ENCODE measurements around the gene CDH19.
"Not testable (repeated sequence)": the region's sequence is repeated elsewhere in the genome, so short reads cannot be mapped to it uniquely, and the experiment has no call there.

CDH19 gene

DNA sequence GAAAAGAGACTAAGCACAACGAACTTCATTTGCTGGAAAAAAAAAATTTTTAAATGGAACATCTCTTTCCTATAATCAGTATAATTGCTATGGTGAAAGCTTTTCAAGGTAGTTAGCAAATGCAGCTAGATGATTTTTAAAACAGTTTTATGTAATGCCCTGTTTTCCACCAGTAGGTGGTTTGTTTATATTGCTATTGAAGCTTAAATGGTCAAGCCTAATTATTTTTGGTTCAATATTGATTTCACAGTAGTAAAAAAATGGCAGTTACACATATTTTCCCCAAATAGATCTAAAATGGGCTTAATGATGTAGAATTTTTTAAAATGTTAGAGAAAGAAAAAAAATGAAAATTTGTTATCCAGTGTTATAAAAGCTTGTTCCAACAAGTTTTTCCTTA lies 70.2 kb downstream of the CDH19 start:
- no peaks in the 10 kb centered on the region for H3K4me1 Mint-ChIP-seq
- H3K9me3 Mint-ChIP-seq: no peaks in the 10 kb centered on the region
- H3K4me3 Mint-ChIP-seq: no peak overlapping the region
- ATAC-seq: no peak
- no peaks in the 10 kb centered on the region for H3K36me3 Mint-ChIP-seq
- H3K27me3 Mint-ChIP-seq: no peaks in the 10 kb centered on the region
- no peak overlapping the region for H3K27ac Mint-ChIP-seq

- H3K27me3 Mint-ChIP-seq: no peaks in the 10 kb centered on the region
- no peaks in the 10 kb centered on the region for H3K9me3 Mint-ChIP-seq
- H3K4me3 Mint-ChIP-seq: no peak overlapping the region
- ATAC-seq: no peak
- H3K36me3 Mint-ChIP-seq: no peaks in the 10 kb centered on the region
- no peaks in the 10 kb centered on the region for H3K4me1 Mint-ChIP-seq
- no peak overlapping the region for H3K27ac Mint-ChIP-seq
These were observed 80.5 kb downstream of the CDH19 start for GRCh38 chr18:66523219-66523991.

- Mint-ChIP-seq H3K27me3 (no peaks in the 10 kb centered on the region), H3K27ac (no peak overlapping the region), H3K4me1 (no peaks in the 10 kb centered on the region), H3K9me3 (no peaks in the 10 kb centered on the region), H3K4me3 (no peak overlapping the region), H3K36me3 (no peaks in the 10 kb centered on the region)
- no peak for ATAC-seq
These were observed 89.9 kb downstream of the CDH19 start for GRCh38 chr18:66513996-66514395.

GRCh38 chr18:66511792-66512191 lies 92.1 kb downstream of the CDH19 start:
- Mint-ChIP-seq H3K27ac (no peak overlapping the region), H3K9me3 (no peaks in the 10 kb centered on the region), H3K27me3 (no peaks in the 10 kb centered on the region), H3K36me3 (no peaks in the 10 kb centered on the region), H3K4me1 (no peaks in the 10 kb centered on the region), H3K4me3 (no peak overlapping the region)
- no peak for ATAC-seq

GRCh38 chr18:66511289-66511688 lies 92.6 kb downstream of the CDH19 start:
- Mint-ChIP-seq H3K27ac (no peak overlapping the region), H3K4me3 (no peak overlapping the region)
- no peak for ATAC-seq

GRCh38 chr18:66510357-66511045 lies 93.4 kb downstream of the CDH19 start:
- H3K36me3 Mint-ChIP-seq: no peaks in the 10 kb centered on the region
- no peak for ATAC-seq
- no peak overlapping the region for H3K4me3 Mint-ChIP-seq
- no peaks in the 10 kb centered on the region for H3K4me1 Mint-ChIP-seq
- no peak overlapping the region for H3K27ac Mint-ChIP-seq
- H3K27me3 Mint-ChIP-seq: no peaks in the 10 kb centered on the region
- no peaks in the 10 kb centered on the region for H3K9me3 Mint-ChIP-seq

More at GRCh38 chr18:66511289-66511688, 92.6 kb downstream of the CDH19 start:
- Mint-ChIP-seq H3K27me3 (no peaks in the 10 kb centered on the region), H3K4me1 (no peaks in the 10 kb centered on the region), H3K36me3 (no peaks in the 10 kb centered on the region), H3K9me3 (no peaks in the 10 kb centered on the region)

DNA sequence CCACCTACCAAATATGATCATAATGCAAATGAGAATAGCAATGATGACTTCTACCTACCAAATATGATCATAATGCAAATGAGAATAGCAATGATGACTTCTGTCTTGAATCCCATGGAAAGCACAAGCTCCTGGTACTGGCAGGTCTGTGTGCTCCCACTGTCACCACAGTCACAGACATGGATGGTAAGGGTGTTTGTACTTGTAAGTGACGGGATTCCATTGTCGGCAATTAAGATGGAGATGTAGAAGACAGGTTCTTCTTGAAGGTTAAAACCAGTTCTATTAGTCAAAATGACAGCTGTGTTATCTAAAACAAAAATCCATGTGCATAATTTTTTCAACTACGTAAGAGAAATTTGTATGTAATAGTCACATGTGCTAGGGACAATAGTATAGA lies 95.0 kb downstream of the CDH19 start:
- ATAC-seq: no peak
- H3K36me3 Mint-ChIP-seq: no peaks in the 10 kb centered on the region
- H3K27ac Mint-ChIP-seq: no peak overlapping the region
- H3K9me3 Mint-ChIP-seq: no peaks in the 10 kb centered on the region
- H3K4me3 Mint-ChIP-seq: no peak overlapping the region
- no peaks in the 10 kb centered on the region for H3K27me3 Mint-ChIP-seq
- H3K4me1 Mint-ChIP-seq: no peaks in the 10 kb centered on the region

DNA sequence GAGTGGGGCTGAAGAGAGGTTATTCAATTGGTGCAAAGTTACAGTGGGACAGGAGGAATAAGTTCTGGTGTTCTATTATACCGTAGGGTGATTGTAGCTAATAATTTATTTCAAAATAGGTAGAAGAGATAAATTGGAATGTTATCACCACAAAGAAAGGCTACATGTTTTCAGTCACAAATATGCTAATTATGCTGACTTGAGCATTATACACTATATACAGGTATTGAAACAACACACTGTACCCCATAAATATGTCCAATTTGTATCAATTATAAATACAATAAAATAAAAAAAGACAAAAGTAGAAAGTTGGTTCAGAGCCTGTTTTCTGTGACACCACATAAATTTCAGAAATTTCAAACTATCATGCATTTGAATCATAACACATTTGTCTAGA lies 97.7 kb downstream of the CDH19 start:
- no peak for ATAC-seq
- no peaks in the 10 kb centered on the region for H3K27me3 Mint-ChIP-seq
- no peaks in the 10 kb centered on the region for H3K36me3 Mint-ChIP-seq
- H3K4me3 Mint-ChIP-seq: no peak overlapping the region
- H3K27ac Mint-ChIP-seq: no peak overlapping the region
- no peaks in the 10 kb centered on the region for H3K4me1 Mint-ChIP-seq
- no peaks in the 10 kb centered on the region for H3K9me3 Mint-ChIP-seq

DNA sequence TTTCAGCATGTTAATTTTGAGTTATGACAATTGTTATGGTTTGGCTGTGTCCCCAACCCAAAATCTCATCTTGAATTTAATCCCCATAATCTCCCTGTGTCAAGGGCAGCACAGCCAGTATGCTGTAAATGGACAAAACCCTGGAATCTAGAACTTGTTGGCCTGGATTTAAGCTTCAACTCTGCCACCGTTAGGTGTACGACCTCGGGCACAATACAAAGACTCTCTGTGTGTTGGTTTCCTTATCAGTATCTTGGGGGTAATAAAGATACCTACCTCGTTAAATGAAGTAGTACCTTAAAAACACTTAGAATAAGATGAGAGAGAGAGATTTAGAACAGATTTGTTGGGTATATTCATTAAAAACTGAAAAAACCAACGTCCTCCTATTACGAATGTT lies 106.5 kb downstream of the CDH19 start:
- Mint-ChIP-seq H3K36me3 (no peaks in the 10 kb centered on the region), H3K9me3 (no peaks in the 10 kb centered on the region), H3K4me1 (no peaks in the 10 kb centered on the region), H3K27me3 (no peaks in the 10 kb centered on the region), H3K27ac (no peak overlapping the region), H3K4me3 (no peak overlapping the region)
- no peak for ATAC-seq

- no peaks in the 10 kb centered on the region for H3K4me1 Mint-ChIP-seq
- no peaks in the 10 kb centered on the region for H3K27me3 Mint-ChIP-seq
- no peak for ATAC-seq
- H3K27ac Mint-ChIP-seq: no peak overlapping the region
- H3K4me3 Mint-ChIP-seq: no peak overlapping the region
- no peaks in the 10 kb centered on the region for H3K9me3 Mint-ChIP-seq
- no peaks in the 10 kb centered on the region for H3K36me3 Mint-ChIP-seq
These were observed 108.0 kb downstream of the CDH19 start for GRCh38 chr18:66495844-66496243.

DNA sequence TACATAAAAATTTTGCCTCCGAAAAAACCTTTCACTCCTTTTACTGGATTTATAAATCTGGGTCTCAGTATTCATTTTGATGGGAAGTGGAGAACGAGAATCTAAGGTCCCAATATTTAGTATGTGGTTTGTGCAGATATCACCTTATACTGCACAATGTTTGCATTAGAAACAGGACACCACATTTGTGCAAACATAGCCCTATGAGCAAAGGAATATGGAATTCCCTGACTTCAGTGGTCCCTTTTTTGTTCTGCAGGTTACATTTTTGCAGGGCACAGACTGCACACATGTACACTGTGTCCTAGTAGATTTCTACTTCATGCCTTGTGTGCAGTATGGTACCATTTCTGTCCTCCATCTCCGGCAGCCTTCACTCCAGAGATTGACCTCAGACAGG lies 130.0 kb downstream of the CDH19 start:
- H3K36me3 Mint-ChIP-seq: no peaks in the 10 kb centered on the region
- H3K4me1 Mint-ChIP-seq: no peaks in the 10 kb centered on the region
- no peaks in the 10 kb centered on the region for H3K9me3 Mint-ChIP-seq
- H3K4me3 Mint-ChIP-seq: no peak overlapping the region
- no peak for ATAC-seq
- H3K27me3 Mint-ChIP-seq: no peaks in the 10 kb centered on the region
- H3K27ac Mint-ChIP-seq: no peak overlapping the region

DNA sequence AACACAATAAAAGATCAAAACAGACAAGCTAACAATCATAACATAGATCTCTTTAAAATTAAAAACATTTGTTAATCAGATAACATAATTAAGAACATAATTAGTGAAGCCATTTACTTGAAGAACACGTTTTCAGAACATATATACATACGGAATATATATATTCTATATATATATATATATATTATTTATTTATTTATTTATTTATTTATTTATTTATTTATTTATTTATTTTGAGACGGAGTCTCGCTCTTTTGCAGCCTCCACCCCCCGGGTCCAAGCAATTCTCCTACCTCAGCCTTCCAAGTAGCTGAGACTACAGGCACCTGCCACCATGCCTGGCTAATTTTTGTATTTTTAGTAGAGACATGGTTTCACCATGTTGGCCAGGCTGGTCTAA lies 137.7 kb downstream of the CDH19 start:
- not testable (repeated sequence) for H3K4me3 Mint-ChIP-seq, H3K27ac Mint-ChIP-seq, ATAC-seq, H3K4me1 Mint-ChIP-seq, H3K36me3 Mint-ChIP-seq, H3K9me3 Mint-ChIP-seq, H3K27me3 Mint-ChIP-seq

- H3K4me1 Mint-ChIP-seq: no peaks in the 10 kb centered on the region
- no peak overlapping the region for H3K4me3 Mint-ChIP-seq
- H3K27me3 Mint-ChIP-seq: no peaks in the 10 kb centered on the region
- H3K27ac Mint-ChIP-seq: no peak overlapping the region
- no peak for ATAC-seq
- no peaks in the 10 kb centered on the region for H3K36me3 Mint-ChIP-seq
- peaks cover 3% of the 10 kb centered on the region for H3K9me3 Mint-ChIP-seq
These were observed 142.5 kb downstream of the CDH19 start for GRCh38 chr18:66461344-66461743.

DNA sequence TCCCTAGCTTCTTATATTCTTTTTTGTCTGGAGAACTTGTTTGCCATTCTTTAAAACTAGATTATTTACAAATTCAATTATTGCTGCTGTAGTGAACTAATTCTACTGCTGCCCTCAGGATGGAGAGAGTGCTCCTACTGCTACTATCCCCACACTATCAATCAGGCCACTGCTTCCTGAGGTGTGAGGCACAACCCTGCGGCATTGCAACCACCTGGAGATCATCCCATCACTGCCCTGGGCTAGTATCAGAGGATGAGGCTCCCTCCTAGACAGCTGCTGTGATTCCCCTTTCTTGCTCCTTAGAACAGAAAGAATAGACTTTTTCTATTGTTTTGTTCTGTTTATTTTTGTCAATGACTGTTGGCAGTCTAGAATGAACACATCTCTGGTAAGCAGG lies 146.6 kb downstream of the CDH19 start:
- no peaks in the 10 kb centered on the region for H3K36me3 Mint-ChIP-seq
- H3K4me1 Mint-ChIP-seq: no peaks in the 10 kb centered on the region
- no peak overlapping the region for H3K27ac Mint-ChIP-seq
- H3K4me3 Mint-ChIP-seq: no peak overlapping the region
- H3K9me3 Mint-ChIP-seq: peaks cover 6% of the 10 kb centered on the region
- ATAC-seq: no peak
- no peaks in the 10 kb centered on the region for H3K27me3 Mint-ChIP-seq

Measured in stimulated activated memory B cell treated with anti-CD40 and anti-IgM and Interleukin-4, amounts not matched to agents 10 μg/mL and 1 μg/mL and 100 μg/mL, for 72 hours (primary cell).